ENCODE measurements around the gene NUP62CL.

Gene NUP62CL

DNA sequence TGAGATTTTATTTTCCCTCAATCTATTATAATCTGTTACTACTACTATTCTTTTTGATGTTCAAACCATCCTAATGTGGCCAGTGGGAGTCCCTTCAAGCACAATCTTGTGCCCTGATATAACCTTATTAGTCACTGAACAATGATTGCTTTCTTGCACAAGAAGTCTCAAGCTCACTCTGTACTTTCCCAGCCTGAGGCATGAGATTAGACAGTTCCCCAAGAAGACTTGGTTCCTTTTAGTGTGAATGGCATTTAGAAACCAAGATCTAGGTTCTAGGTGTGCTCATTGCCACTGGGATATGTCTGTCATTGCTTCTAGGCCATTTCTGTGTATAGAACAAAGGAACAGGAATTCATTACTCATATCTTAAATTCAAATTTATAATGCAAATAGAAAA lies 59.6 kb downstream of the NUP62CL start:
- H3K4me3 ChIP-seq (ENCODE audit: low read length), result no peak overlapping the region
- DNase-seq (ENCODE audit: low read depth), result no peak
- TF ChIP-seq, protein P1, sequence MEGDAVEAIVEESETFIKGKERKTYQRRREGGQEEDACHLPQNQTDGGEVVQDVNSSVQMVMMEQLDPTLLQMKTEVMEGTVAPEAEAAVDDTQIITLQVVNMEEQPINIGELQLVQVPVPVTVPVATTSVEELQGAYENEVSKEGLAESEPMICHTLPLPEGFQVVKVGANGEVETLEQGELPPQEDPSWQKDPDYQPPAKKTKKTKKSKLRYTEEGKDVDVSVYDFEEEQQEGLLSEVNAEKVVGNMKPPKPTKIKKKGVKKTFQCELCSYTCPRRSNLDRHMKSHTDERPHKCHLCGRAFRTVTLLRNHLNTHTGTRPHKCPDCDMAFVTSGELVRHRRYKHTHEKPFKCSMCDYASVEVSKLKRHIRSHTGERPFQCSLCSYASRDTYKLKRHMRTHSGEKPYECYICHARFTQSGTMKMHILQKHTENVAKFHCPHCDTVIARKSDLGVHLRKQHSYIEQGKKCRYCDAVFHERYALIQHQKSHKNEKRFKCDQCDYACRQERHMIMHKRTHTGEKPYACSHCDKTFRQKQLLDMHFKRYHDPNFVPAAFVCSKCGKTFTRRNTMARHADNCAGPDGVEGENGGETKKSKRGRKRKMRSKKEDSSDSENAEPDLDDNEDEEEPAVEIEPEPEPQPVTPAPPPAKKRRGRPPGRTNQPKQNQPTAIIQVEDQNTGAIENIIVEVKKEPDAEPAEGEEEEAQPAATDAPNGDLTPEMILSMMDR (conservative IDR thresholded peaks at IDR 0.05; ENCODE audit: low read length), result no peak

DNA sequence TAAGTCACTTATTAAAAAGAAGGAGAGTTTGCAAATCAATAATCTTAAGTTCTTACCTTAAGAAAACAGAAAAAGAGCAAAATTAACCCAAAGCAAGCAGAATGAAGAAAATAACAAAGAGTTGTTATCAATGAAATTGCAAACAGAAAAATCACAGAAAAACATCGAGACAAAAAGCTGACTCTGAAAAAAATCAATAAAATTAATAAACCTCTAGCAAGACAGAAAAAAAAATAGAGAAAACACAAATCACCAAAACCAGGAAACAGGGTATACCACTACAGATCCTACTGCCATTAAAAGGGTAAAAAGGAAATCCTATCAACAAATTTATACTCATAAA lies 70.3 kb downstream of the NUP62CL start:
- no peak for DNase-seq (ENCODE audit: low read depth)
- TF ChIP-seq, protein P1 (conservative IDR thresholded peaks at IDR 0.05; ENCODE audit: low read length), result no peak
- H3K4me3 ChIP-seq (ENCODE audit: low read length), result no peak overlapping the region

DNA sequence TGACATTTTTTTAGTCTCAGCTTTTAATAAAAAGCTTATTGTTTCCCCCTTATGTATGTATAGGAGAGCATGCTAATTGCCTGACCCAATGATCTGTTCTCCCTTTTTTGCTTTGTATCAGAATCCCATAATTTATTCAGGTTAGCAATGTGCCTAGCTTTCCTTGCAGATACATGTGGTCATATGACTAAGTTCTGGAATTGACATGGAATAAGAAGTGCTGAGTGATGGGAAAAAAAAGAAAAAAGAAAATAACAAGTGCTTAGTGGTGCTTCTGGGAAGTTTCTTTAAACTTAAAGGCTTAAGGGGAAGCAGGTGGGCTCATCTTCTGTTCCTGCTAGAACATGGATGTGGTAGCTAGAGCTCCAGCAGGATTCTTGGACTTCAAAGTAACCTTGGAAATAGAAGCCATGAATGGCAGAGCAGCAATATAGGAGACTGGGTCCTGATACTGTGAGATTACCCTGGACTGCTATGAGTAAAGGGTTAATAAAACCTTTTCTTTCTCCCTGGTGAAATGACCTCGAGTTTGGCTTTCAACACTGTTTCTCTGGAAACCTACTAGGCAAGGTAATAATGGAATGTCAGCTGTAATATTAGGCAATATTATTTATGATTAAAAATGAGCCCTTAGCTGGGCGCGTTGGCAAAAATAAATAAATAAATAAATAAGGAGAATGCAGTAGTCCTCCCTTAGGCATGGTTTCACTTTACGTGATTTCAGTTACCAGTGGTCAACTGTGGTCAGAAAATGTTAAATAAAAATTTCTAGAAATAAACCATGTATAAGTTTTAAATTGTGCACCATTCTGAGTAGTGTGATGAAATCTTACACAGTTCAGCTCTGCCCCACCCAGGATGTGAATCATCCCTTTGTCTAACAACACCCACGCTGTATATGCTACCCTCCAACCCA lies 70.9 kb downstream of the NUP62CL start:
- peak; percentile 33 for DNase-seq (ENCODE audit: low read depth)
- H3K4me3 ChIP-seq (ENCODE audit: low read length), result no peak overlapping the region
- TF ChIP-seq, protein P1 (conservative IDR thresholded peaks at IDR 0.05; ENCODE audit: low read length), result no peak

DNA sequence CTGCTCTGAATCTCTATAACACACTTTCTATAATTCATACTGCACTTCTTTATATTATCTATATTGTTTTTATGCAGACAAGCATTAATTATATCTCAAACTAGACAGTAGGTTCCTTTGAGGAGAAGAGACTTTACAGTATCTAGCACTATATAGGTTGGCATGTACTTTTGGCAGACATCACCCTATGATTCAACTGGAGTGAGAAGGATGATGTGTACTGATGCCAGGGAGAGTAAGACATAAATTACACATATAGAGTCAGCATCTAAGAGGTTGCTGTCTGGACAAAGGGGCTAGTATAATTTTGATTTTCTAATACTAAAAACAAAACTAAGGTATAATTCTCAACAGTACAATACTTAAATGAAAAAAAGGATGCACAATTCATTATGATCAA lies 82.5 kb downstream of the NUP62CL start:
- no peak for DNase-seq (ENCODE audit: low read depth)
- no peak overlapping the region for H3K4me3 ChIP-seq (ENCODE audit: low read length)
- TF ChIP-seq, protein P1 (conservative IDR thresholded peaks at IDR 0.05; ENCODE audit: low read length), result no peak

DNA sequence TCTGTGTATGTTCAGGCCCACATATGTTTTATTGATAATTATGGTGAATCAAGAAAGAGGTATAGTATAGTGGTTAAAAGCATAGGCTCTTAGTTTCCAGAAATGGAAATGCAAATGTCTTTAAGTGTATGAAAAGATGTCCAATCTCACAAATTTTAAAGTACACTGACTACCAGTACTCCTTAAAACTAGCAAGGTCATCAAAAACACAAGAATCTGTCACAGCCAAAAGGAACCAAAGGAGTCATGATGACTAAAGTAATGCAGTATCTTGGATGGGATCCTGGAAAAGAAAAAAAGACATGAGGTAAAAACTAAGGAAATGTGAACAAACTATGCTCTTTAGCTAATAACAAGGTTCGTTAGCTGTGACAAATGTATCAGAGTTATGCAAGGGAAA lies 87.0 kb downstream of the NUP62CL start:
- no peak overlapping the region for H3K4me3 ChIP-seq (ENCODE audit: low read length)
- DNase-seq (ENCODE audit: low read depth), result no peak
- TF ChIP-seq, protein P1 (conservative IDR thresholded peaks at IDR 0.05; ENCODE audit: low read length), result no peak

DNA sequence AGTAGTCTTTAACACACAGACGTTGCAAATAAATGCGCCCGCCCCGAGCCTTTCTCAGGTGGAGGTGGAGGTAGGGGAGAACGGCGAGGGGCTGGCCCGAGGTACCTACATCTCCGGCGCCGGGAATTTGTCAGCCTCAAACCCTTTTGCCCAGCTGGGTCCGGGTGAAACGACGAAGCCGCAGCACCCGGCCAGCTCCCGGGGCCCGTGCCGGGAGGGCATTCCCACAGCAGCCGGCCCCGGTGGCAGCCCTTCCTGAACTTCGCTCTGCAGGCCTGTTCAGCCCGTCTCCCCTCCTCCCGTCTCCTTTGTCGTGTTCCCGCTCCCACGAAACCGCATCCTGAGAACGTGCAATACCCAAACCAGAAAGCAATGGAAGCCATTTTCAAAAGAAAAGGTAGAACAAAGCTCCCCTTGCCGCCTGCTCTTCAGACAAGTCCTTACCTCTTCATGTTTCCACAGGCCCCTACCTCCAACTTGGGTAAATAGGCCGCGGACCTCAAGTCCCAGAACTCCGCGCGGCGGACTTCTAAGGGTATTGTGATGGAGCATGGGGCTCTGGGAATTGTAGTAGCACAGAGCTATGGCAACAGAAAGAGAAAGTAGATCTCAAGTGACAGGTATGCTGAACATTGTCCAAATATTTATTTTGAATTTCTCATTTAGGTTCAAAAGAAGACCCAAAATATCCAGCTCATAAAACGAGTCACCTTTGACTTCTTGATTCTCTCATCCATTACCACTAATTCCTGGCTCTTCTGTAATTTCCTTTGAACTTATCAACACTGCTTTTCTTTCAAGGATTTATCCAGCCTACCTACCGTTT lies 87.7 kb downstream of the NUP62CL start, which contains the start of gene RBM41:
Gene RBM41 (minus strand): TSS at position 501 of the 826 bp plus-strand sequence. CDS start 49 bp downstream, at position 452.
- peak within 1 kb of the TSS; percentile 67 for H3K4me3 ChIP-seq (ENCODE audit: low read length)
- TF ChIP-seq, protein P1 (conservative IDR thresholded peaks at IDR 0.05; ENCODE audit: low read length), result no peak
- peak; percentile 73 for DNase-seq (ENCODE audit: low read depth)
